Measurements from ENCODE around the gene SFXN3. TPM values are rescaled to one million over a fixed set of nuclear protein-coding genes. Genes with fewer than 3 reads are reported as not detected.

SFXN3 gene
- total RNA-seq, 1 donor from 2014 or later, result 81.0 TPM

DNA sequence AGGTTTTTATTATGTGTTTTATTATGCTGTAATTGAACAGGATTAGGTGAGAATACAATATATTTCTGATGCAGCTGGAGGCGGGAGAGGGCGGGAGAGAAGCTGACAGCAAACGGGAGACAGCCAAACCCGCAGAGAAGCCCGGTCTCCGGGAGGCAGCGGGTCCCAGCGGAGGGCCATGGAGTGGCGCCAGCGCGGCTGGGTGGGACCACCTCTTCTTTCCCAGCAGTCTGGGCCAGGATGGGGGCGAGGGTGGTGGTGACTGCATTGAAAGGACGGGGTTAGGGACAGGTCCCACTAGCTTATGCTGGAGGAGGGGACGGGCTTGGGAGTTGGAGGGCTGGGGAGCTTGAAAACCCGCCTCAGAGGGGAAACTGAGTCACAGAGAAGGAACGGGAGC lies 16.2 kb downstream of the SFXN3 start:
- no peak overlapping the region for H3K4me3 Mint-ChIP-seq (ENCODE audit: unreplicated experiment)
- no peak overlapping the region for H3K27ac Mint-ChIP-seq (ENCODE audit: unreplicated experiment)
- H3K4me1 Mint-ChIP-seq (ENCODE audit: unreplicated experiment), result peaks cover 34% of the 10 kb centered on the region
- H3K9me3 Mint-ChIP-seq (ENCODE audit: unreplicated experiment), result no peaks in the 10 kb centered on the region
- DNase-seq (ENCODE audit: extremely low spot score, unreplicated experiment), result no peak
- no peaks in the 10 kb centered on the region for H3K36me3 Mint-ChIP-seq (ENCODE audit: unreplicated experiment)
- H3K27me3 Mint-ChIP-seq (ENCODE audit: unreplicated experiment), result peaks cover 21% of the 10 kb centered on the region
- TF ChIP-seq, protein P1, sequence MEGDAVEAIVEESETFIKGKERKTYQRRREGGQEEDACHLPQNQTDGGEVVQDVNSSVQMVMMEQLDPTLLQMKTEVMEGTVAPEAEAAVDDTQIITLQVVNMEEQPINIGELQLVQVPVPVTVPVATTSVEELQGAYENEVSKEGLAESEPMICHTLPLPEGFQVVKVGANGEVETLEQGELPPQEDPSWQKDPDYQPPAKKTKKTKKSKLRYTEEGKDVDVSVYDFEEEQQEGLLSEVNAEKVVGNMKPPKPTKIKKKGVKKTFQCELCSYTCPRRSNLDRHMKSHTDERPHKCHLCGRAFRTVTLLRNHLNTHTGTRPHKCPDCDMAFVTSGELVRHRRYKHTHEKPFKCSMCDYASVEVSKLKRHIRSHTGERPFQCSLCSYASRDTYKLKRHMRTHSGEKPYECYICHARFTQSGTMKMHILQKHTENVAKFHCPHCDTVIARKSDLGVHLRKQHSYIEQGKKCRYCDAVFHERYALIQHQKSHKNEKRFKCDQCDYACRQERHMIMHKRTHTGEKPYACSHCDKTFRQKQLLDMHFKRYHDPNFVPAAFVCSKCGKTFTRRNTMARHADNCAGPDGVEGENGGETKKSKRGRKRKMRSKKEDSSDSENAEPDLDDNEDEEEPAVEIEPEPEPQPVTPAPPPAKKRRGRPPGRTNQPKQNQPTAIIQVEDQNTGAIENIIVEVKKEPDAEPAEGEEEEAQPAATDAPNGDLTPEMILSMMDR (IDR thresholded peaks at IDR 0.05), result no peak

DNA sequence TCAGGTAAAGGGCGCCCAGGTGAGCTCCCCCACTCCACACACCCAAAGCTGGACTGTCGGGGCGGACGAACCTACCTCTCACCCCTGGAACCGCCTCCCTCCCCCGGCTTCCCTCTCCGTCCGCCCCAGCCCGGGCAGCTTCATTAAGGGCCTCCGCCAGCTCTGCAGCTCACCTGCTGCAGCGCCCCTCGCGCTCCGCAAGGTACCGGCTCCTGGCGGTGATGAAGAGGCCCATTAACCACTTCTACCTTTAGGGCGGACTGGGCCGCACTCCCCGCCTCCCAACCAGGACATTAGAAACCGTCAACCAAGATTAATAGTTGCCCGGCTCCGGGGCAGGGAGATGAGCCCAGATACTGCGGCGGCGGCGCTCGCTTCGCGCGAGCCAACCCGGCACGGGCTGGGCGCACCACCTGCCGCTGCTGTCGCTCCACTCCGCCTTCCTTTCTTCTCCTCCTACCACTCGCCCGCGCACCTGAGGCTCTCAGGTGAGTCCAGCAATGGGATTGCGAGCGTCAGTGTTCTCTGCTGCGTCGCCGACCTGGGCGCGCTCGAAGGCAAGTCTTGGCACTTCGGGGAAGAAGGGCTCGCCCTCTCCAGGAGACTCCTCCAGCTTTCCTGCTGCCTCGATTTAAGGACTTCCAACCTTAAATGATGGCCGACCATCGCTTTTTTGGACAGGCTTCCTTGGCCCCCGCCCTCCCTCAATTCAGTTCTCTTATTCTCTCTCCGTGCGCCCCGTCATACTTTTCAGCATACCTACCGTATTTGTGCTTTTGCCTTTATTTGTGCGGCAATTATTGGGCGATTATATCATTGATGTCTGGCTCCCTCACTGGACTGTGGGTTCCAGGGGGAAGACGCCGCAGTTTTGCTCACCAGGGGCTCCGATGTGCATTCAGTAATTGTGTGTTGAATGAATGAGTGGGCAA lies 17.2 kb downstream of the SFXN3 start:
- H3K4me3 Mint-ChIP-seq (ENCODE audit: unreplicated experiment), result no peak overlapping the region
- no peak for DNase-seq (ENCODE audit: extremely low spot score, unreplicated experiment)
- no peak overlapping the region for H3K27ac Mint-ChIP-seq (ENCODE audit: unreplicated experiment)
- TF ChIP-seq, protein P1 (IDR thresholded peaks at IDR 0.05), result no peak
- H3K27me3 Mint-ChIP-seq (ENCODE audit: unreplicated experiment), result peaks cover 21% of the 10 kb centered on the region
- no peaks in the 10 kb centered on the region for H3K36me3 Mint-ChIP-seq (ENCODE audit: unreplicated experiment)
- H3K4me1 Mint-ChIP-seq (ENCODE audit: unreplicated experiment), result peaks cover 25% of the 10 kb centered on the region
- no peaks in the 10 kb centered on the region for H3K9me3 Mint-ChIP-seq (ENCODE audit: unreplicated experiment)

GRCh38 chr10:101050208-101051069 lies 19.4 kb downstream of the SFXN3 start:
- no peaks in the 10 kb centered on the region for H3K36me3 Mint-ChIP-seq (ENCODE audit: unreplicated experiment)
- peak overlapping the region; percentile 47 for H3K4me3 Mint-ChIP-seq (ENCODE audit: unreplicated experiment)
- H3K27ac Mint-ChIP-seq (ENCODE audit: unreplicated experiment), result no peak overlapping the region
- peaks cover 17% of the 10 kb centered on the region for H3K4me1 Mint-ChIP-seq (ENCODE audit: unreplicated experiment)
- H3K9me3 Mint-ChIP-seq (ENCODE audit: unreplicated experiment), result no peaks in the 10 kb centered on the region
- peaks cover 21% of the 10 kb centered on the region for H3K27me3 Mint-ChIP-seq (ENCODE audit: unreplicated experiment)
- TF ChIP-seq, protein P1 (IDR thresholded peaks at IDR 0.05), result peak; percentile 87
- DNase-seq (ENCODE audit: extremely low spot score, unreplicated experiment), result peak; percentile 92

GRCh38 chr10:101052285-101052684 lies 21.3 kb downstream of the SFXN3 start:
- no peak for DNase-seq (ENCODE audit: extremely low spot score, unreplicated experiment)
- Mint-ChIP-seq H3K27me3 (ENCODE audit: unreplicated experiment) (peaks cover 16% of the 10 kb centered on the region), H3K4me3 (ENCODE audit: unreplicated experiment) (no peak overlapping the region), H3K36me3 (ENCODE audit: unreplicated experiment) (no peaks in the 10 kb centered on the region), H3K27ac (ENCODE audit: unreplicated experiment) (peak overlapping the region; percentile 60), H3K9me3 (ENCODE audit: unreplicated experiment) (no peaks in the 10 kb centered on the region), H3K4me1 (ENCODE audit: unreplicated experiment) (peaks cover 10% of the 10 kb centered on the region)
- TF ChIP-seq, protein P1 (IDR thresholded peaks at IDR 0.05), result no peak

DNA sequence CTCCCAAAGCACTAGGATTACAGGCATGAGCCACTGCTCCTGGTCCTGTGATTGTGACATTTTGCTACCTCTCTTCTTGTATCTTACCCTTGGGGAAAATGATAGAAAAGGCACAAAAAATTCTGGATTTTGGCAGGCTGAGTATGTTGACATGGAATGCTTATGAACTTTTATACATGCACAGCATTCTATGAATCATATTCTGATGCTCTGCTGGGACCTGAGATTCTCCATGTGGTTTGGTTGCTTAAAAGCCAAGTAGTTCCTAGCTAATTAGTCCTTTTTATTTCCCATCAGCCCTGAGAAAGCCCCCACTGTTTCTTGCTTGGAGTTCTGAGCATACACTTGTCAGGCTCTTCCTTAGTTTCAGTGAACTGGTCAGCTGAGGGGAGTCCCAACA lies 22.5 kb downstream of the SFXN3 start:
- peaks cover 13% of the 10 kb centered on the region for H3K27me3 Mint-ChIP-seq (ENCODE audit: unreplicated experiment)
- H3K4me3 Mint-ChIP-seq (ENCODE audit: unreplicated experiment), result no peak overlapping the region
- H3K27ac Mint-ChIP-seq (ENCODE audit: unreplicated experiment), result no peak overlapping the region
- no peaks in the 10 kb centered on the region for H3K36me3 Mint-ChIP-seq (ENCODE audit: unreplicated experiment)
- TF ChIP-seq, protein P1 (IDR thresholded peaks at IDR 0.05), result no peak
- H3K9me3 Mint-ChIP-seq (ENCODE audit: unreplicated experiment), result no peaks in the 10 kb centered on the region
- peaks cover 10% of the 10 kb centered on the region for H3K4me1 Mint-ChIP-seq (ENCODE audit: unreplicated experiment)
- DNase-seq (ENCODE audit: extremely low spot score, unreplicated experiment), result no peak

Measured in osteocyte (in vitro differentiated cells).